Measurements from ENCODE around the gene NMD3. TPM values are rescaled to one million over a fixed set of nuclear protein-coding genes. Genes with fewer than 3 reads are reported as not detected.

The NMD3 gene
- polyA plus RNA-seq, 1 experiment: 70.5 TPM

- DNase-seq (ENCODE audit: low read depth, low spot score): no peak
- no peak overlapping the region for H3K27ac ChIP-seq (ENCODE audit: low read depth, low read length)
- no peaks in the 10 kb centered on the region for H3K27me3 ChIP-seq (ENCODE audit: control insufficient read depth, insufficient read depth, low read length)
- POLR2A ChIA-PET: no interaction called here
- CTCF ChIA-PET: interaction anchor here (1.9 kb wide), 1 partner anchor 28 kb away, joined by 8 read pairs; no protein-coding TSS in a partner anchor
- no peak for TF ChIP-seq CTCF (IDR thresholded peaks at IDR 0.05; ENCODE audit: low read depth, low read length)
- no peaks in the 10 kb centered on the region for H3K9me3 ChIP-seq (ENCODE audit: control insufficient read depth, insufficient read depth, low read length)
- H3K4me3 ChIP-seq (ENCODE audit: low read depth, low read length): no peak overlapping the region
These were observed 25.9 kb downstream of the NMD3 start for GRCh38 chr3:161247049-161247448.

- POLR2A ChIA-PET: interaction anchor here (0.8 kb wide), 1 partner anchor 29 kb away, joined by 3 read pairs; the partner anchor contains the start of gene NMD3
- TF ChIP-seq CTCF (IDR thresholded peaks at IDR 0.05; ENCODE audit: low read depth, low read length): no peak
- H3K27ac ChIP-seq (ENCODE audit: low read depth, low read length): no peak overlapping the region
- DNase-seq (ENCODE audit: low read depth, low spot score): no peak
- CTCF ChIA-PET: interaction anchor here (1.7 kb wide), 1 partner anchor 25 kb away, joined by 5 read pairs; no protein-coding TSS in a partner anchor
- no peak overlapping the region for H3K4me3 ChIP-seq (ENCODE audit: low read depth, low read length)
- H3K27me3 ChIP-seq (ENCODE audit: control insufficient read depth, insufficient read depth, low read length): no peaks in the 10 kb centered on the region
- no peaks in the 10 kb centered on the region for H3K9me3 ChIP-seq (ENCODE audit: control insufficient read depth, insufficient read depth, low read length)
These were observed 29.0 kb downstream of the NMD3 start for GRCh38 chr3:161250116-161250515.

- H3K27ac ChIP-seq (ENCODE audit: low read depth, low read length): no peak overlapping the region
- H3K9me3 ChIP-seq (ENCODE audit: control insufficient read depth, insufficient read depth, low read length): no peaks in the 10 kb centered on the region
- H3K27me3 ChIP-seq (ENCODE audit: control insufficient read depth, insufficient read depth, low read length): no peaks in the 10 kb centered on the region
- no peak overlapping the region for H3K4me3 ChIP-seq (ENCODE audit: low read depth, low read length)
- ChIA-PET CTCF (interaction anchor here (1.7 kb wide), 1 partner anchor 23 kb away, joined by 5 read pairs; no protein-coding TSS in a partner anchor), POLR2A (no interaction called here)
- TF ChIP-seq CTCF (IDR thresholded peaks at IDR 0.05; ENCODE audit: low read depth, low read length): no peak
- no peak for DNase-seq (ENCODE audit: low read depth, low spot score)
These were observed 30.6 kb downstream of the NMD3 start for GRCh38 chr3:161251716-161252115.

- Histone ChIP-seq H3K9me3 (ENCODE audit: control insufficient read depth, insufficient read depth, low read length) (no peaks in the 10 kb centered on the region), H3K27me3 (ENCODE audit: control insufficient read depth, insufficient read depth, low read length) (no peaks in the 10 kb centered on the region), H3K4me3 (ENCODE audit: low read depth, low read length) (no peak overlapping the region), H3K27ac (ENCODE audit: low read depth, low read length) (no peak overlapping the region)
- ChIA-PET CTCF (interaction anchor here (0.8 kb wide), 1 partner anchor 23 kb away, joined by 3 read pairs; no protein-coding TSS in a partner anchor), POLR2A (no interaction called here)
- no peak for TF ChIP-seq CTCF (IDR thresholded peaks at IDR 0.05; ENCODE audit: low read depth, low read length)
- DNase-seq (ENCODE audit: low read depth, low spot score): no peak
These were observed 31.0 kb downstream of the NMD3 start for GRCh38 chr3:161252143-161252542.

DNA sequence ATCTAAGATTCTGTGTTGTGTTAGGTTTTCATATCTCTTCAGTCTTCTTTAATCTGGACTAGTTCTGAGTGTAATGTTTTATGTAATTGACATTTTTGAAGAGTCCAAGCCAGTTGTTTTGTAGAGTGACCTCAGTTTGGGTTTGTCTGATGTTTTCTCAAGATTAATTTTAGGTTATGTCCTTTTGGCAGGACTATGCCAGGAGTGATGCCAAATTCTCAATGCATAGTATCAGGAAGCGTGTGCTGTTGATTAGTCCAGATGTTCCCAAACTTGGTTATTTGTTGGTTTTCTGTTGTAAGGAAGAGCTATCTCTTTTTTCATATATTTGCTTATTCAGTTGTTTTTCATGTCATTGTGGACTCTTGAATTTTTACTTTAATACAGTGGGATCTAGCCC lies 32.6 kb downstream of the NMD3 start:
- POLR2A ChIA-PET: no interaction called here
- CTCF ChIA-PET: interaction anchor here (2.1 kb wide), 1 partner anchor 21 kb away, joined by 6 read pairs; no protein-coding TSS in a partner anchor
- H3K9me3 ChIP-seq (ENCODE audit: control insufficient read depth, insufficient read depth, low read length): no peaks in the 10 kb centered on the region
- no peaks in the 10 kb centered on the region for H3K27me3 ChIP-seq (ENCODE audit: control insufficient read depth, insufficient read depth, low read length)
- no peak overlapping the region for H3K4me3 ChIP-seq (ENCODE audit: low read depth, low read length)
- no peak for DNase-seq (ENCODE audit: low read depth, low spot score)
- no peak overlapping the region for H3K27ac ChIP-seq (ENCODE audit: low read depth, low read length)
- no peak for TF ChIP-seq CTCF (IDR thresholded peaks at IDR 0.05; ENCODE audit: low read depth, low read length)
